Left kidney (tissue), 2 donors: Measurements from ENCODE around the gene RILPL1. TPM values are rescaled to one million over a fixed set of nuclear protein-coding genes. Genes with fewer than 3 reads are reported as not detected.
"Not testable (repeated sequence)": the region's sequence is repeated elsewhere in the genome, so short reads cannot be mapped to it uniquely, and the experiment has no call there.

ENCODE experiments used
- DNase-seq: peaks from one replicate; pipeline ENCODE4 v3.0.0-alpha.2; 2013
- polyA plus RNA-seq: library from polyadenylated mRNA; unstranded; fragments of 120-200 nt; gene quantifications from one replicate; pipeline ENCODE4 v1.2.1, GENCODE V29; 2013; ENCODE audit not compliant: insufficient read length

RILPL1 gene
- polyA plus RNA-seq, 1 donor, result 22.1 TPM

- no peak for DNase-seq
Measured at GRCh38 chr12:123472438-123472849, 61.1 kb downstream of the RILPL1 start.

GRCh38 chr12:123471374-123472068 is 62.0 kb downstream of the RILPL1 start:
- no peak for DNase-seq

- no peak for DNase-seq
Measured at GRCh38 chr12:123469978-123470377, 63.5 kb downstream of the RILPL1 start.

GRCh38 chr12:123468786-123469185 is 64.7 kb downstream of the RILPL1 start:
- no peak for DNase-seq

- no peak for DNase-seq
Measured at GRCh38 chr12:123465084-123465483, 68.4 kb downstream of the RILPL1 start.

GRCh38 chr12:123463174-123463573 is 70.3 kb downstream of the RILPL1 start:
- DNase-seq, result not testable (repeated sequence)

- peak; percentile 84 for DNase-seq
Measured at GRCh38 chr12:123457980-123458779, 75.3 kb downstream of the RILPL1 start, which contains the start of gene SNRNP35. Gene SNRNP35, plus strand, starts transcription at chr12:123458139. Its CDS starts 7,402 bp downstream, at chr12:123465541.

- no peak for DNase-seq
Measured at GRCh38 chr12:123453165-123453564, 80.4 kb downstream of the RILPL1 start.

- DNase-seq, result not testable (repeated sequence)
Measured at GRCh38 chr12:123452276-123452550, 81.3 kb downstream of the RILPL1 start.

- DNase-seq, result no peak
Measured at GRCh38 chr12:123450636-123451035, 82.9 kb downstream of the RILPL1 start.

- DNase-seq, result no peak
Measured at GRCh38 chr12:123449856-123450255, 83.7 kb downstream of the RILPL1 start.

GRCh38 chr12:123449249-123449733 is 84.2 kb downstream of the RILPL1 start:
- DNase-seq, result no peak

GRCh38 chr12:123446333-123446713 is 87.2 kb downstream of the RILPL1 start:
- no peak for DNase-seq

- no peak for DNase-seq
Measured at GRCh38 chr12:123445388-123446332, 87.9 kb downstream of the RILPL1 start.

GRCh38 chr12:123444092-123445026 is 89.2 kb downstream of the RILPL1 start:
- DNase-seq, result no peak

- no peak for DNase-seq
Measured at GRCh38 chr12:123442774-123443173, 90.7 kb downstream of the RILPL1 start.

GRCh38 chr12:123441523-123442164 is 91.9 kb downstream of the RILPL1 start:
- no peak for DNase-seq

GRCh38 chr12:123436017-123436964 is 97.2 kb downstream of the RILPL1 start, which contains the start of gene RILPL2:
Gene RILPL2, minus strand, starts transcription at chr12:123436684. Its CDS starts 264 bp downstream, at chr12:123436420.
- DNase-seq, result peak; percentile 67

- DNase-seq, result no peak
Measured at GRCh38 chr12:123435636-123436016, 97.9 kb downstream of the RILPL1 start.
